Central memory CD8-positive, alpha-beta T cell (primary cell): ENCODE results near the gene EEPD1.
"Not testable (repeated sequence)": the region's sequence is repeated elsewhere in the genome, so short reads cannot be mapped to it uniquely, and the experiment has no call there.

Source experiments
- ATAC-seq: fragments of 150-1000 bp; cut with Tn5 transposase; replicated peaks from 2 replicates; pipeline ENCODE4 v1.10.0; 2022; ENCODE audit warnings: mild to moderate bottlenecking, moderate FRiP score, moderate number of reproducible peaks; ENCODE audit not compliant: poor library complexity, severe bottlenecking; ENCODE audit errors: extremely low read depth
- DNase-seq, 2 donors: peaks; one replicate each; pipeline ENCODE4 v3.0.0; 2021; ENCODE audit warnings: low spot score in 2 of 2
- H3K27ac Mint-ChIP-seq: one replicate; pipeline ENCODE4 v1.8.0; 2022; ENCODE audit warnings: low read depth, mild to moderate bottlenecking, moderate library complexity, mixed read lengths
- H3K27me3 Mint-ChIP-seq: one replicate; pipeline ENCODE4 v1.8.0; 2022; ENCODE audit warnings: mixed read lengths
- H3K36me3 Mint-ChIP-seq: one replicate; pipeline ENCODE4 v1.8.0; 2022; ENCODE audit warnings: mild to moderate bottlenecking, moderate library complexity, mixed read lengths; ENCODE audit not compliant: insufficient read depth
- H3K4me1 Mint-ChIP-seq: one replicate; pipeline ENCODE4 v1.8.0; 2022; ENCODE audit warnings: mixed read lengths
- H3K4me3 Mint-ChIP-seq: one replicate; pipeline ENCODE4 v1.8.0; 2022; ENCODE audit warnings: mild to moderate bottlenecking, moderate library complexity, mixed read lengths
- H3K9me3 Mint-ChIP-seq: one replicate; pipeline ENCODE4 v1.8.0; 2022; ENCODE audit warnings: mixed read lengths

EEPD1 gene

DNA sequence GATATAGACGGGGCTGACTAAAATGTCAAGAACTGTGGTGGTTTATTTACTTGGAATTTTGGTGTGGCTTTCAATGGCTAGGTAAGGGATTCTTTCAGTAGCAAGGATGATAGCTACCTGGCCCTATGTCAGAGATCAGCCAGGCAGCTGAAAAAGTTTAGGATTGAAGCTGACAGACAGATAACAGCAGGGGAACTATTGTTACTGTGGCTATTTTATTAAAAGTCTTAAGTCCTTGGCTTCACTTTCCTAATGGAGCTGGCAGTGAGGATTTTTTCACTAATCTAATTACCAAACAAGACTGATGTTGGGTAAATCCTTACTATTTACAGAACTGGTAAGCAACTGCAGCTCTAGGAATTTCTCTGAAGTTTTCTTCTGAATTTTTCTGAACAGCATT lies 164.2 kb downstream of the EEPD1 start:
- Mint-ChIP-seq H3K27me3 (peaks cover 30% of the 10 kb centered on the region), H3K4me1 (peaks cover 7% of the 10 kb centered on the region), H3K27ac (no peak overlapping the region), H3K36me3 (no peaks in the 10 kb centered on the region), H3K9me3 (no peaks in the 10 kb centered on the region), H3K4me3 (no peak overlapping the region)
- DNase-seq: no peak
- no peak for ATAC-seq

DNA sequence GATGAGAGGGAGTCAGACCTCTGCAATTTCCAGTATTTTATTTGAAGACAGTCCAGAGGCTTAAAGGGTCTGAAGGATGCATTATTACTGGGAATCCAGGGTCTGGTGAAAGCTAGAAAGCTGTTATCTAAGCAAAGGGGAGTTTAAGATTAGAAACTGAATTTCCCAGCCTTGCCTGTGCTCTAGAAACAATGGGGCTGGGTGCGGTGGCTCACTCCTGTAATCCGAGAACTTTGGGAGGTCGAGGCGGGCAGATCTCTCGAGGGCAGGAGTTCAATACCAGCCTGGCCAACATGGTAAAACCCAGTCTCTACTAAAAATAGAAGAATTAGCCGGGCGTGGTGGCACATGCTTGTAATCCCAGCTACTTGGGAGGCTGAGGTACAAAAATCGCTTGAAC lies 165.1 kb downstream of the EEPD1 start:
- Mint-ChIP-seq H3K4me1 (no peaks in the 10 kb centered on the region), H3K36me3 (no peaks in the 10 kb centered on the region), H3K4me3 (no peak overlapping the region), H3K27ac (no peak overlapping the region), H3K27me3 (peaks cover 30% of the 10 kb centered on the region), H3K9me3 (no peaks in the 10 kb centered on the region)
- no peak for ATAC-seq
- DNase-seq: no peak

DNA sequence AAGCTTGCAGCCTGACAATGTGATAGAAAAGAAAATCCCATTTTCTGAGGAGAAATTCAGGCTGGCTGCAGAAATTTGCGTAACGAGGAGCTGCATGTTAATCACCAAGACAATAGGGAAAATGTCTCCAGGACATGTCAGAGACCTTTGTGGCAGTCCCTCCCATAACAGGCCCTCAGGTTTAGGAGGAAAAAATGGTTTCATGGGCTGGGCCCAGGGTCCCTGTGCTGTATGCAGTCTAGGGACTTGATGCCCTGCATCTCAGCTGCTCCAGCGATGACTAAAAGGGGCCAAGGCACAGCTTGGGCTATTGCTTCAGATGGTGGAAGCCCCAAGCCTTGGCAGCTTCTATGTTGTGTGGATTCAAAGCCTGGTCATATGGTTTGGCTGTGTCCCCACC lies 168.2 kb downstream of the EEPD1 start:
- H3K4me1 Mint-ChIP-seq, ATAC-seq, H3K36me3 Mint-ChIP-seq, H3K27ac Mint-ChIP-seq, H3K9me3 Mint-ChIP-seq, DNase-seq, H3K4me3 Mint-ChIP-seq: not testable (repeated sequence)
- H3K27me3 Mint-ChIP-seq: peaks cover 30% of the 10 kb centered on the region

GRCh38 chr7:36336390-36336789 lies 183.3 kb downstream of the EEPD1 start:
- no peak for DNase-seq
- H3K27me3 Mint-ChIP-seq: no peaks in the 10 kb centered on the region
- ATAC-seq: no peak

DNA sequence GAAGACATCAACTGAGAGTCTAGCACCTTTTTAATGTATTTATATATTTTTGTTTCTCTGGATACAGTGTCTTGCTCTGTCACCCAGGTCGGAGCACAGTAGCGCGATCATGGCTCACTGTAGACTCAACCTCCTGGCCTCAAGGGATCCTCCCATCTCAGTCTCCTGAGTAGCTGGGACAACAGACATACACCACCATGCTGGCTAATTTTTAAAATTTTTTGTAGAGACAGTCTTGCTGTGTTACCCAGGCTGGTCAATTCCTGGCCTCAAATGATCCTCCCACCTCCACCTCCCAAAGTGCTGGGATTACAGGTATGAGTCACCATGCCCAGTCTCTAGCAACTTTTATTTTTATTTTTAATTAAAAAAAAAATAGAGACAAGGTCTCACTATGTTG lies 185.2 kb downstream of the EEPD1 start:
- Mint-ChIP-seq H3K4me3 (no peak overlapping the region), H3K36me3 (no peaks in the 10 kb centered on the region), H3K27me3 (peaks cover 10% of the 10 kb centered on the region), H3K4me1 (no peaks in the 10 kb centered on the region), H3K27ac (no peak overlapping the region), H3K9me3 (no peaks in the 10 kb centered on the region)
- DNase-seq (no peak), ATAC-seq (no peak)

More at GRCh38 chr7:36336390-36336789, 183.3 kb downstream of the EEPD1 start:
- Mint-ChIP-seq H3K4me3 (no peak overlapping the region), H3K4me1 (no peaks in the 10 kb centered on the region), H3K9me3 (no peaks in the 10 kb centered on the region), H3K27ac (no peak overlapping the region), H3K36me3 (no peaks in the 10 kb centered on the region)

GRCh38 chr7:36343548-36343947 lies 190.5 kb downstream of the EEPD1 start:
- no peaks in the 10 kb centered on the region for H3K4me1 Mint-ChIP-seq
- H3K27ac Mint-ChIP-seq: no peak overlapping the region
- no peaks in the 10 kb centered on the region for H3K9me3 Mint-ChIP-seq
- DNase-seq (no peak), ATAC-seq (no peak)
- H3K36me3 Mint-ChIP-seq: no peaks in the 10 kb centered on the region
- peaks cover 13% of the 10 kb centered on the region for H3K27me3 Mint-ChIP-seq
- no peak overlapping the region for H3K4me3 Mint-ChIP-seq

GRCh38 chr7:36344622-36345021 lies 191.6 kb downstream of the EEPD1 start:
- H3K4me3 Mint-ChIP-seq: no peak overlapping the region
- no peaks in the 10 kb centered on the region for H3K36me3 Mint-ChIP-seq
- no peak overlapping the region for H3K27ac Mint-ChIP-seq
- H3K27me3 Mint-ChIP-seq: peaks cover 13% of the 10 kb centered on the region
- DNase-seq (no peak), ATAC-seq (no peak)
- no peaks in the 10 kb centered on the region for H3K4me1 Mint-ChIP-seq
- H3K9me3 Mint-ChIP-seq: no peaks in the 10 kb centered on the region

- peaks cover 13% of the 10 kb centered on the region for H3K27me3 Mint-ChIP-seq
- no peaks in the 10 kb centered on the region for H3K4me1 Mint-ChIP-seq
- ATAC-seq: no peak
- no peak for DNase-seq
- no peak overlapping the region for H3K27ac Mint-ChIP-seq
- H3K36me3 Mint-ChIP-seq: no peaks in the 10 kb centered on the region
- no peaks in the 10 kb centered on the region for H3K9me3 Mint-ChIP-seq
- no peak overlapping the region for H3K4me3 Mint-ChIP-seq
Observed at GRCh38 chr7:36346260-36346831, 193.3 kb downstream of the EEPD1 start.

DNA sequence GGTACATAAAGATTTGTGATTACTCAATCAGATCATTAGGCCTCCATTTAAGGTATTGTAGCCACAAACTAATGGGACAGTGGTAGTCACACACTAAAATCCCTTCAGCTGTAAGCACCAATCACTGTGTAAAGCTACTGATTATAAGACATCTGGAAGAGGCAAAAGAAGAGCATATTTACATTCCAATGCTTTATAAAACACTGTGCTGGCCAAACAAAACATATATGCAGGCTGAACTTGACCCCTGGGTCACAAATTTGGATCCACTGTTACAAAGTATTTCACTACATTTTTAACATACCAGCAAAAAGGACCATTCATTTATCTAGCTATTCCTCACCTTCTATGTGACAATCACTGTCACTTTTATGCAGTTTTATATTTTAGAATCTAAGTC lies 195.2 kb downstream of the EEPD1 start:
- no peak overlapping the region for H3K4me3 Mint-ChIP-seq

DNA sequence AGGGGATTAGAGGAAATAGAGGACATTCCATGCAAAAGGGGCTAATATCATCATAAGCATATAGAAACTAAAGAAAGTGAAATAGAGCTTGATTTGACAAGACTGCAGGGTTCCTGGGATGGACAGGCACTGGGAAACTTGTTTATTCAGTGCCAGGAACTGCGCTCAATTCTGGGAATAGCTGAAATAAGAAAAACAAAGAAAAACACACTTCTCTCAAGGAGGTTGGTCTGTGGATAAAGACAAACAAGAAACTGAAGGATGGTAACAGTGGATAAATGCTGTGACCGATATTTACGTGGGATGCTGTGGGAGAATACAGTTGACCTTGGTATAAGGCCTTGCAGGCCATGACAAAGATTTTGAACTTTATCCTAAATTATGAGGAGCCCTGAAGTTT lies 195.7 kb downstream of the EEPD1 start:
- no peak for DNase-seq
- ATAC-seq: no peak
- H3K9me3 Mint-ChIP-seq: no peaks in the 10 kb centered on the region
- no peak overlapping the region for H3K4me3 Mint-ChIP-seq
- H3K4me1 Mint-ChIP-seq: no peaks in the 10 kb centered on the region
- H3K27me3 Mint-ChIP-seq: no peaks in the 10 kb centered on the region
- H3K27ac Mint-ChIP-seq: no peak overlapping the region
- H3K36me3 Mint-ChIP-seq: no peaks in the 10 kb centered on the region

More for the DNA sequence above, 195.2 kb downstream of the EEPD1 start:
- DNase-seq (no peak), ATAC-seq (no peak)
- Mint-ChIP-seq H3K36me3 (no peaks in the 10 kb centered on the region), H3K4me1 (no peaks in the 10 kb centered on the region), H3K27ac (no peak overlapping the region), H3K9me3 (no peaks in the 10 kb centered on the region), H3K27me3 (peaks cover 3% of the 10 kb centered on the region)

- Mint-ChIP-seq H3K27ac (no peak overlapping the region), H3K4me3 (no peak overlapping the region), H3K36me3 (no peaks in the 10 kb centered on the region), H3K27me3 (no peaks in the 10 kb centered on the region), H3K4me1 (no peaks in the 10 kb centered on the region), H3K9me3 (no peaks in the 10 kb centered on the region)
- no peak for ATAC-seq
- no peak for DNase-seq
Observed at GRCh38 chr7:36349626-36350025, 196.6 kb downstream of the EEPD1 start.
